Measurements from ENCODE around the gene STAC2.

The STAC2 gene

DNA sequence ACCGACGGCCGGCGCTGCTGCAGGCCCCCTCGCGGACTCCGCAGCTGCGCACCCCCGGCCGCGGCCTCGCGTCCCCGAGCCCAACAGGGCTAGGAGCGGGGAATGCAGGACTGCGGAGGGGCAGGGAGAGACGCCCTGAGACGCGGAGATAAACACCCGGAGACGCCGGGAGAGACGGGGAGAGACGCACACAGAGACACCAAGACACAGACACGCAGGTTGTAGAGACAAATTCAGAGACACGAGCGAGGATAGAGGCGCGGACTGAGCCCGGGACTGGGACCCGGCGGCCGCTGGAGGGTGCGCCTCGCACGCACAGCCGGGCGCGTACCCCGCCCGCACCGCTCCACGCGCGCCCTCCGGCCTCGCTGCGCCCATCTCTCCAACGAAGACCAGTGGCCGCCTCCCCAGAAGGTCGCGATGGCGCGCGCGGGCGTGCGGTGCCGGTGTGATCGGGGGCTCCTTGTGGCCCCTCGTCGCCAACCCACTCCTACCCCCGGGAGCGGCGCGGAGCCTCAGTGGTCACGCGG lies 902 bp downstream of the STAC2 start:
- Histone ChIP-seq H3K4me3 (ENCODE audit: low read length) (no peak overlapping the region), H3K4me2 (ENCODE audit: low read length) (no peak overlapping the region), H3K9me2 (replicated peaks; ENCODE audit: control insufficient read depth, low read length) (no peaks in the 10 kb centered on the region), H3K27me3 (ENCODE audit: control insufficient read depth, low read length) (peaks cover 27% of the 10 kb centered on the region), H3F3A (ENCODE audit: control insufficient read depth, insufficient read depth) (no peaks in the 10 kb centered on the region), H3K79me2 (ENCODE audit: control insufficient read depth, low read length) (no peaks in the 10 kb centered on the region), H3K27ac (ENCODE audit: low read depth, low read length) (no peak overlapping the region), H4K20me1 (ENCODE audit: control insufficient read depth, insufficient read depth, low read depth, low read length) (no peaks in the 10 kb centered on the region), H3K36me3 (ENCODE audit: control insufficient read depth, low read length) (no peaks in the 10 kb centered on the region), H3K4me1 (ENCODE audit: control insufficient read depth, low read length) (no peaks in the 10 kb centered on the region), H3K9me3 (ENCODE audit: control insufficient read depth, insufficient read depth, low read length) (no peaks in the 10 kb centered on the region)
- TF ChIP-seq, protein P1, sequence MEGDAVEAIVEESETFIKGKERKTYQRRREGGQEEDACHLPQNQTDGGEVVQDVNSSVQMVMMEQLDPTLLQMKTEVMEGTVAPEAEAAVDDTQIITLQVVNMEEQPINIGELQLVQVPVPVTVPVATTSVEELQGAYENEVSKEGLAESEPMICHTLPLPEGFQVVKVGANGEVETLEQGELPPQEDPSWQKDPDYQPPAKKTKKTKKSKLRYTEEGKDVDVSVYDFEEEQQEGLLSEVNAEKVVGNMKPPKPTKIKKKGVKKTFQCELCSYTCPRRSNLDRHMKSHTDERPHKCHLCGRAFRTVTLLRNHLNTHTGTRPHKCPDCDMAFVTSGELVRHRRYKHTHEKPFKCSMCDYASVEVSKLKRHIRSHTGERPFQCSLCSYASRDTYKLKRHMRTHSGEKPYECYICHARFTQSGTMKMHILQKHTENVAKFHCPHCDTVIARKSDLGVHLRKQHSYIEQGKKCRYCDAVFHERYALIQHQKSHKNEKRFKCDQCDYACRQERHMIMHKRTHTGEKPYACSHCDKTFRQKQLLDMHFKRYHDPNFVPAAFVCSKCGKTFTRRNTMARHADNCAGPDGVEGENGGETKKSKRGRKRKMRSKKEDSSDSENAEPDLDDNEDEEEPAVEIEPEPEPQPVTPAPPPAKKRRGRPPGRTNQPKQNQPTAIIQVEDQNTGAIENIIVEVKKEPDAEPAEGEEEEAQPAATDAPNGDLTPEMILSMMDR (IDR thresholded peaks at IDR 0.05; ENCODE audit: low read depth, low read length, poor library complexity, severe bottlenecking): no peak
- no peak for TF ChIP-seq EZH2phosphoT487 (IDR thresholded peaks at IDR 0.05; ENCODE audit: borderline replicate concordance, low read length)

DNA sequence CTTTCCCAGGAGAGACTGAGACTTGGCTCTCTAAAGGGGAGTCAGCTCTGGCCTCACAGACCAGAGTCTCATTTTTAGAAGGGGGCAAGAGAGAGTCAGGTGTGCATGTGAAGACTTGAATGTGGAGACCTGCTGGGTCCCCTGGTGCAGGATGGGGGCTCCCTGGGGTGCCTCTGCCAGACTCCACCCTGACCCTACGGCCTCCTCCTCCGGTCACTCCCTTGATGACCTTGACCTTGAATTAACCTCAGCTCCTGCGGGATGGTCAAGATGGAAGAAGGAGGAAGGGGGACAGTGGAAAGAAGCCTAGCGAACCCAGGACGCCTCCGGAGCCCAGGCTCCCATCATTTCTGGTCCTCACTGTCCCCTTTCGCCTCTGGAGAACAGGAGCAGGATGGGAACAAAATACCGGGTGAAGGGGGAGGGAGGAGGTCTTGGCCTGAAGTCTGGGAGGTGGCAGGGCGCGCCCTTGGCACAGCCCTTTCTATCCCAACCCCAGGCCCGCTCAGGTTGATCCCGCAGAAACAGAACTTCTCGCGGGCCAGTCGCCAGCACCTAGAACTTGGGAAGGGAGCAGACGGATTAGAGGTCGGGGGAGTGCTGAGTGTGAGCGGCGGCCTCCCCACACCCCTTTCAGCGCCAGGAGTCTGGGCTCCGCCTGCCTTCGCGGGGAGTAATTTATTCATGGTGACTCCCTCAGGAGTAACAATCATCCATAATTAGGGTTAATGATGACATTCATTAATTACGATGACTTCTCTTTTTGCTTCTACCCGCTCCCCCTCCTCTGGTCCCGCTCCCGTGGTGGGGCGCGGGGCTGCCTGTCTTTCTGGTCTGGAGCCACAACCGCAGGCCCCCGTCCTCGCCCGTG lies 1.6 kb downstream of the STAC2 start:
- no peak overlapping the region for H3K27ac ChIP-seq (ENCODE audit: low read depth, low read length)
- H3K4me2 ChIP-seq (ENCODE audit: low read length): no peak overlapping the region
- H3F3A ChIP-seq (ENCODE audit: control insufficient read depth, insufficient read depth): no peaks in the 10 kb centered on the region
- H3K9me3 ChIP-seq (ENCODE audit: control insufficient read depth, insufficient read depth, low read length): no peaks in the 10 kb centered on the region
- H3K4me1 ChIP-seq (ENCODE audit: control insufficient read depth, low read length): no peaks in the 10 kb centered on the region
- no peaks in the 10 kb centered on the region for H3K36me3 ChIP-seq (ENCODE audit: control insufficient read depth, low read length)
- no peaks in the 10 kb centered on the region for H4K20me1 ChIP-seq (ENCODE audit: control insufficient read depth, insufficient read depth, low read depth, low read length)
- peaks cover 34% of the 10 kb centered on the region for H3K27me3 ChIP-seq (ENCODE audit: control insufficient read depth, low read length)
- no peak overlapping the region for H3K4me3 ChIP-seq (ENCODE audit: low read length)
- H3K79me2 ChIP-seq (ENCODE audit: control insufficient read depth, low read length): no peaks in the 10 kb centered on the region
- TF ChIP-seq, protein P1 (IDR thresholded peaks at IDR 0.05; ENCODE audit: low read depth, low read length, poor library complexity, severe bottlenecking): no peak
- TF ChIP-seq EZH2phosphoT487 (IDR thresholded peaks at IDR 0.05; ENCODE audit: borderline replicate concordance, low read length): no peak
- H3K9me2 ChIP-seq (replicated peaks; ENCODE audit: control insufficient read depth, low read length): no peaks in the 10 kb centered on the region

DNA sequence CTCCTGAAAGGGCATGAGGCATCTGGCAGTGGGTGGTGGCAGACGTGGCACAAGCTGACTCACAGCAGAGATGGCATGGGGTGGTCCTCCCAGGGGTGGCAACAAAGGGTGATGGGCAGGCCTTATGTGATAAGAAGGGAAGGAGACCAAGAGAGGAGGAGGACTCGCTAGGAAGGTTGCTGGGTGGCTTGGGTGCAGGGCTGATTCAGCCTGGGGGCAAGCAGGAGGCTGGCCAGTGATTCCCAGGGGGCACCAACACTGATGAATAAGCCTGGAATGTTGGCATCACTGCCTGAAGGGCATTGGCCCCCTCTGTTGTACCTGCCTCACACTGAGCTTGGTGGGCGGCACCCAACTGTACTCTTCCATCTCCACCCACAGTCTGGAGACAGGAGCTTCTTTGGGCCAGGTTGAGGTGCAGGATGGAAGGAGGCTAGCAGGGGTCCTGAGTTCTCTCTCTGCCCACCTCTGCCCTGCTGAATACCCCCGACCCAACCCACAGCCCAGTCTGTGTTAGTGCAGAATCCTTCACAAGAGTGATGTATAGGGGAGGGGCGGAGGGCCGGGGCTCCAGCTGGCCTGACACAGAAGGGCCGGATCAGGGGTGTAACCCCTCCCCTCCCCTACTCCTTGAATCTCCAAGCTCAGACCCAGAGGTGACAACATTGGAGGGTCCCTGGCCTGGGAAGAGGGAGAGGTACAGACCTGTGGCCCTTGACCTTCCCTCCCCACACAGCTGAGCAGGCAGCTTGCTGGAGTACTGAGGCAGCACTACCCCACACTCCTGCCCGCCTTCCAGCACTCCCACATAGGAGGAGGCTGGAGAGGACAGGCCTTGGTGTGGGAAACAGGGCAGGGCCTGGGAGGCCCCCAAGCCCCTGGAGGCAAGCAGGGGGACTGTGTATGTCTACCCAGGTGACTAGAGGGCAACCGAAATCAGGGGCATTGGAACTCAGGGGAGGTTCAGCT lies 2.6 kb downstream of the STAC2 start:
- H3K4me1 ChIP-seq (ENCODE audit: control insufficient read depth, low read length): no peaks in the 10 kb centered on the region
- no peaks in the 10 kb centered on the region for H3F3A ChIP-seq (ENCODE audit: control insufficient read depth, insufficient read depth)
- no peaks in the 10 kb centered on the region for H4K20me1 ChIP-seq (ENCODE audit: control insufficient read depth, insufficient read depth, low read depth, low read length)
- no peak overlapping the region for H3K4me3 ChIP-seq (ENCODE audit: low read length)
- H3K9me3 ChIP-seq (ENCODE audit: control insufficient read depth, insufficient read depth, low read length): no peaks in the 10 kb centered on the region
- H3K27me3 ChIP-seq (ENCODE audit: control insufficient read depth, low read length): peaks cover 44% of the 10 kb centered on the region
- no peak overlapping the region for H3K27ac ChIP-seq (ENCODE audit: low read depth, low read length)
- no peaks in the 10 kb centered on the region for H3K36me3 ChIP-seq (ENCODE audit: control insufficient read depth, low read length)
- H3K9me2 ChIP-seq (replicated peaks; ENCODE audit: control insufficient read depth, low read length): no peaks in the 10 kb centered on the region
- TF ChIP-seq, protein P1 (IDR thresholded peaks at IDR 0.05; ENCODE audit: low read depth, low read length, poor library complexity, severe bottlenecking): no peak
- no peak for TF ChIP-seq EZH2phosphoT487 (IDR thresholded peaks at IDR 0.05; ENCODE audit: borderline replicate concordance, low read length)
- H3K4me2 ChIP-seq (ENCODE audit: low read length): no peak overlapping the region
- no peaks in the 10 kb centered on the region for H3K79me2 ChIP-seq (ENCODE audit: control insufficient read depth, low read length)

All from DOHH2 (cell line).